Activated B cell treated with CpG ODN at 0.5 μM for 24 hours (primary cell): Measurements from ENCODE around the gene UNC119. TPM values are rescaled to one million over a fixed set of nuclear protein-coding genes. Genes with fewer than 3 reads are reported as not detected.

Experiments
- ATAC-seq: fragments of 200-7000 bp; cut with Tn5 transposase; one replicate; pipeline ENCODE4 v1.10.0; 2021; ENCODE audit warnings: low read depth, mild to moderate bottlenecking, moderate library complexity
- CTCF ChIA-PET: fragments of 350-600 bp; sonication (Branson Sonifier 250); formaldehyde crosslinking; loops from one replicate; lab custom pipeline; 2021; ENCODE audit warnings: antibody characterized with exemption; lab: Charles Lee
- POLR2A ChIA-PET: fragments of 350-600 bp; sonication (Branson Sonifier 250); formaldehyde crosslinking; loops from one replicate; lab custom pipeline; 2021; ENCODE audit warnings: antibody characterized with exemption; lab: Charles Lee
- DNase-seq: peaks from one replicate; pipeline ENCODE4 v3.0.0; 2022
- H3K27ac Mint-ChIP-seq: one replicate; pipeline ENCODE4 v1.8.0; 2020; ENCODE audit warnings: mixed read lengths
- H3K27me3 Mint-ChIP-seq: one replicate; pipeline ENCODE4 v1.8.0; 2021; ENCODE audit warnings: mixed read lengths
- H3K36me3 Mint-ChIP-seq: one replicate; pipeline ENCODE4 v1.8.0; 2021; ENCODE audit warnings: low read depth, mixed read lengths
- H3K4me1 Mint-ChIP-seq: one replicate; pipeline ENCODE4 v1.8.0; 2021; ENCODE audit warnings: mixed read lengths
- H3K4me3 Mint-ChIP-seq: one replicate; pipeline ENCODE4 v1.8.0; 2020; ENCODE audit warnings: mild to moderate bottlenecking, mixed read lengths
- H3K9me3 Mint-ChIP-seq: one replicate; pipeline ENCODE4 v1.8.0; 2020; ENCODE audit warnings: mixed read lengths
- intact Hi-C: fragments of 100-400 bp; cut with micrococcal nuclease; formaldehyde crosslinking; loops from one replicate; pipeline ENCODE4 v1.15.1; 2024
- total RNA-seq: library from RNA; stranded (reverse); gene quantifications from 2 replicates; pipeline ENCODE4 v1.2.3, GENCODE V29; 2022
- TF ChIP-seq, protein P1 (sequence below): fragments of 200-600 bp; IDR thresholded peaks from one replicate; pipeline ENCODE4 v1.8.0; 2022; ENCODE audit warnings: antibody characterized with exemption, mild to moderate bottlenecking

Gene UNC119
- total RNA-seq, 1 donor from 2014 or later: 437 TPM

DNA sequence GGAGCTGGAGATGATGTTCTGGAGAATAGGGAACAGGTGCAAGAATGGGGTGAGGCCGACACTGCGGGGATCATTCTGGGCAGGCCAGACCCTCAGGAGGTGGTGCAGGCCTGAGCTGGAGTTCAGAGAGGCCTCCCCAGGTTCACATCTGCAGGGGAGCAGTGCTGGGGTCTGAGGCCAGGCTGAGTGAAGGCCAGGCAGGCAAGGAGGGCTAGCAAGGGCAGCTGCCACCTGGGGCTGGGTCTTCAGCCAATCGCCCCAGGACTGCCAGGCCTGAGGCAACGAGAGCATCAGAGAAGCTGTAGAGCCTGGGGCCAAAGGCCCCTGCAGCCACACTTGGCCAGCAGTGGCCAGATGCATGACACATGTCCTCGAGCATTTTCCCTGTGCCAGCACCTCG is 31.7 kb downstream of the UNC119 start:
- no peak overlapping the region for H3K27ac Mint-ChIP-seq

DNA sequence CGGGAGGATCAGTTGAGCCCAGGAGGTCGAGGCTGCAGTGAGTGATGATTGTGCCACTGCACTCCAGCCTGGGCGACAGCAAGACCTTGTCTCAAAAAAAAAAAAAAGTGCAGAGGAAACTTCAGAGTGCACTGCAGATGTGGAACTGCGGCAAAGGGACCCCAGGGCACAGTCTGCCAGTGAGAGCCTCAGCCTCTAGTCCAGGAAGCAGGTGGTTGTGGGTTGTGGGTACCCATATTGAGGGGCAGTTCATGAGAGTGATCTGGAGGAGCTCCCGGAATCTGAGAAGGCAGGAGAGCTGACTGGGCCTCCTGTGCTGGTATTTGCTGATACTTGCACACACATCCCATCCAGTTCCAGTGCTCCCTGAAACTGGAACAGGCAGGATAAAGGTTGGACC is 33.2 kb downstream of the UNC119 start:
- DNase-seq (no peak), ATAC-seq (no peak)
- Mint-ChIP-seq H3K9me3 (no peaks in the 10 kb centered on the region), H3K4me3 (no peak overlapping the region), H3K27ac (no peak overlapping the region), H3K27me3 (no peaks in the 10 kb centered on the region), H3K36me3 (no peaks in the 10 kb centered on the region), H3K4me1 (peaks cover 9% of the 10 kb centered on the region)
- intact Hi-C loops: loop anchor here (2.0 kb wide), 1 partner anchor 18 kb away; no protein-coding TSS in a partner anchor
- ChIA-PET CTCF (no interaction called here), POLR2A (no interaction called here)
- TF ChIP-seq, protein P1, sequence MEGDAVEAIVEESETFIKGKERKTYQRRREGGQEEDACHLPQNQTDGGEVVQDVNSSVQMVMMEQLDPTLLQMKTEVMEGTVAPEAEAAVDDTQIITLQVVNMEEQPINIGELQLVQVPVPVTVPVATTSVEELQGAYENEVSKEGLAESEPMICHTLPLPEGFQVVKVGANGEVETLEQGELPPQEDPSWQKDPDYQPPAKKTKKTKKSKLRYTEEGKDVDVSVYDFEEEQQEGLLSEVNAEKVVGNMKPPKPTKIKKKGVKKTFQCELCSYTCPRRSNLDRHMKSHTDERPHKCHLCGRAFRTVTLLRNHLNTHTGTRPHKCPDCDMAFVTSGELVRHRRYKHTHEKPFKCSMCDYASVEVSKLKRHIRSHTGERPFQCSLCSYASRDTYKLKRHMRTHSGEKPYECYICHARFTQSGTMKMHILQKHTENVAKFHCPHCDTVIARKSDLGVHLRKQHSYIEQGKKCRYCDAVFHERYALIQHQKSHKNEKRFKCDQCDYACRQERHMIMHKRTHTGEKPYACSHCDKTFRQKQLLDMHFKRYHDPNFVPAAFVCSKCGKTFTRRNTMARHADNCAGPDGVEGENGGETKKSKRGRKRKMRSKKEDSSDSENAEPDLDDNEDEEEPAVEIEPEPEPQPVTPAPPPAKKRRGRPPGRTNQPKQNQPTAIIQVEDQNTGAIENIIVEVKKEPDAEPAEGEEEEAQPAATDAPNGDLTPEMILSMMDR: no peak

More for the DNA sequence above, 31.7 kb downstream of the UNC119 start:
- no peak for DNase-seq
- ChIA-PET CTCF (interaction anchor here (0.9 kb wide), 1 partner anchor 20 kb away, joined by 3 read pairs; no protein-coding TSS in a partner anchor), POLR2A (no interaction called here)
- Mint-ChIP-seq H3K4me1 (peaks cover 9% of the 10 kb centered on the region), H3K4me3 (no peak overlapping the region), H3K36me3 (no peaks in the 10 kb centered on the region), H3K9me3 (no peaks in the 10 kb centered on the region), H3K27me3 (no peaks in the 10 kb centered on the region)
- ATAC-seq: no peak
- intact Hi-C loops: no loop called here
- TF ChIP-seq, protein P1: no peak

DNA sequence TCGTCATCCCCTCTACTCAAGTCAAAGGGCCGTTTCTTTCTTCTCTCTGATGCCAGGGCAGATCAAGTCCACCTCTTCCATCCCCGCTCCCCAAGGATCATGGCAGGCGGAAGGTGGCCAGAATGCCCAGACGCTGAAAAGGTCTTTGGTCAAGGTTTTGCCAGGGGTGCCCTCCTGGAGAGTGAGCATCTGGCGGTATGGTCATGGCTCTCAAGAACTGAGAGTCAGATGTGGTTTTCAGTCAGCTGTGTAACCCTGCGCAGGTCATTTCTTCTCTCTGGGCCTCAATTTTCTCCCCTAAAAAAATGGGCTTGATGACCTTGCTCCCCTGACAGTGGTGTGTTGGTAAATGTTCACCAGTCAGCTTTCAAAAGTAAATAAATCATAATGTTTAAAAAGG is 33.8 kb downstream of the UNC119 start:
- H3K4me3 Mint-ChIP-seq: no peak overlapping the region
- TF ChIP-seq, protein P1: no peak
- no peaks in the 10 kb centered on the region for H3K36me3 Mint-ChIP-seq
- intact Hi-C loops: loop anchor here (2.0 kb wide), 1 partner anchor 18 kb away; no protein-coding TSS in a partner anchor
- H3K27me3 Mint-ChIP-seq: no peaks in the 10 kb centered on the region
- no peak for DNase-seq
- POLR2A ChIA-PET: no interaction called here
- H3K4me1 Mint-ChIP-seq: peaks cover 9% of the 10 kb centered on the region
- no peak overlapping the region for H3K27ac Mint-ChIP-seq
- no peak for ATAC-seq
- H3K9me3 Mint-ChIP-seq: no peaks in the 10 kb centered on the region
- CTCF ChIA-PET: no interaction called here

DNA sequence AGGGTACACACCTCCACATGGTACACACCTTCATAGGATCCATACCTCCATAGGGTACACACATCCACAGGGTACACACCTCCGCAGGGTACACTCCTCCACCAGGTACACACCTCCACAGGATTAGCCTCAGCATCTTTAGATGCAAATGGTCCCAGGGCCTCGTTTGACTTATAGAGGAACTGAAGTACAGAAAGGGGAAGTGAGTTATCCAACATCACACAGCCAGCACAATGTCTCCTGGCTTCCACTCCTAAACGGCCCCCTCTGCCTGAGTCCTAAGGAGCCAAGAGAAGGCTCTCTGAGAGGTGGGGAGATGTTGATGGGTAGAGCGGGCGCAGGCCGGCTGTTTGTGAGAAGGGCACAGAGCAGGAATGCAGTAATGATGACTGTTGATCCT is 34.3 kb downstream of the UNC119 start:
- intact Hi-C loops: loop anchor here (2.0 kb wide), 1 partner anchor 17 kb away; no protein-coding TSS in a partner anchor
- peaks cover 9% of the 10 kb centered on the region for H3K4me1 Mint-ChIP-seq
- ATAC-seq (peak; percentile 84), DNase-seq (no peak)
- no peaks in the 10 kb centered on the region for H3K9me3 Mint-ChIP-seq
- TF ChIP-seq, protein P1: no peak
- H3K4me3 Mint-ChIP-seq: no peak overlapping the region
- no peaks in the 10 kb centered on the region for H3K36me3 Mint-ChIP-seq
- ChIA-PET CTCF (no interaction called here), POLR2A (no interaction called here)
- H3K27ac Mint-ChIP-seq: peak overlapping the region; percentile 0
- H3K27me3 Mint-ChIP-seq: no peaks in the 10 kb centered on the region

DNA sequence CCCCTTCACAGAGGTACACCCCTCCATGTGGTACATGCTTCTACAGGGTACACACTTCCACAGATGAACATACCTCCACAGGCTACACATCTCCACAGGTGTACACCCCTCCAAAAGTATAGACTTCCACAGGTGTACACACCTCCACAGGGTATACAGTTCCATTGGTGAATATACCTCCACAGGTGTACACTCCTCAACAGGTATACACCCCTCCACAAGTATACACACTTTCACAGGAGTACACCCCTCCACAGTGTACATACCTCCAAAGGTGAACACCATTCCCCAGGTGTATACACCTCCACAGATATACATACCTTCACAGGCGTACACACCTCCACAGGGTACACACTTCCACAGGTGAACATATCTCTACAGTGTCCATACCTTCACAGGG is 36.9 kb downstream of the UNC119 start:
- ATAC-seq (no peak), DNase-seq (no peak)
- CTCF ChIA-PET: no interaction called here
- no peaks in the 10 kb centered on the region for H3K9me3 Mint-ChIP-seq
- H3K4me3 Mint-ChIP-seq: no peak overlapping the region
- H3K27ac Mint-ChIP-seq: no peak overlapping the region
- intact Hi-C loops: no loop called here
- no peaks in the 10 kb centered on the region for H3K27me3 Mint-ChIP-seq
- no peaks in the 10 kb centered on the region for H3K36me3 Mint-ChIP-seq
- POLR2A ChIA-PET: no interaction called here
- peaks cover 9% of the 10 kb centered on the region for H3K4me1 Mint-ChIP-seq
- TF ChIP-seq, protein P1: no peak
